K562 (cell line): ENCODE data around the gene PRUNE1. TPM values are rescaled to one million over a fixed set of nuclear protein-coding genes. Genes with fewer than 3 reads are reported as not detected.

Experiments
- ATAC-seq: fragments of 200-7000 bp; cut with Tn5 transposase; 3 replicates; pipeline ENCODE4 v1.9.1; 2020; ENCODE audit warnings: moderate library complexity
- BruUV-seq: library from RNA; stranded (reverse); fragments of 400-500 nt; replicated peaks from 2 replicates; lab custom pipeline; 2021; lab: Mats Ljungman, UMichigan
- CTCF ChIA-PET: fragments of 300-600 bp; formaldehyde crosslinking; extraction: SDS; loops from one replicate; lab custom pipeline; 2021; ENCODE audit warnings: low intra/inter-chr PET ratio; lab: Yijun Ruan, JAX
- POLR2A ChIA-PET: fragments of 300-600, 350-650 bp; sonication (Branson Sonifier 250); formaldehyde crosslinking; extraction: SDS; loops from one replicate; lab custom pipeline; 2021; ENCODE audit warnings: antibody characterized with exemption, inconsistent platforms; lab: Yijun Ruan, JAX
- DNase-seq, 4 experiments: peaks; one replicate each; pipeline versions ENCODE4 v3.0.0 to v3.0.0-alpha.2; 2011 to 2018; ENCODE audit warnings: low spot score in 3 of 4, mixed read lengths in 3 of 4; ENCODE audit errors: extremely low read depth in 1 of 4
- FAIRE-seq: peaks from 2 replicates; lab custom pipeline; 2011; peaks lifted over from hg19 to GRCh38; lab: Jason Lieb, UNC
- H2AFZ ChIP-seq: 2 replicates; pipeline ENCODE4 v1.6.0; 2011; ENCODE audit warnings: low read depth, low read length, control low read depth, inconsistent platforms
- H3K27ac ChIP-seq: fragments of 200-600 bp; 3 replicates; pipeline ENCODE4 v1.8.0; 2011; ENCODE audit warnings: low read depth, mild to moderate bottlenecking, control low read depth, inconsistent platforms, low read length, moderate library complexity, mixed read lengths; ENCODE audit errors: extremely low read depth
- H3K27me3 ChIP-seq, 2 experiments: fragments of 300-600 bp in 1 of 2; 2 replicates in 1 of 2; 3 replicates in 1 of 2; pipeline versions ENCODE4 v1.6.0 to v1.8.0; 2011; ENCODE audit warnings: inconsistent platforms in 2 of 2, low read length in 2 of 2, mild to moderate bottlenecking in 1 of 2, mixed read lengths in 1 of 2, moderate library complexity in 1 of 2; ENCODE audit not compliant: control insufficient read depth in 2 of 2, insufficient read depth in 2 of 2
- H3K36me3 ChIP-seq: fragments of 300-600 bp; 3 replicates; pipeline ENCODE4 v1.8.0; 2011; ENCODE audit warnings: mild to moderate bottlenecking, low read length, inconsistent platforms; ENCODE audit not compliant: control insufficient read depth, insufficient read depth
- H3K4me1 ChIP-seq, 2 experiments: fragments of 200-600 bp in 1 of 2; replicated peaks in 1 of 2; 2 replicates in 1 of 2; 3 replicates in 1 of 2; pipeline versions ENCODE4 v1.5.1 to v1.8.0; 2011; ENCODE audit warnings: inconsistent platforms in 2 of 2, low read length in 2 of 2, mild to moderate bottlenecking in 1 of 2, mixed read lengths in 1 of 2, moderate library complexity in 1 of 2; ENCODE audit not compliant: control insufficient read depth in 2 of 2, insufficient read depth in 2 of 2
- H3K4me2 ChIP-seq: 2 replicates; pipeline ENCODE4 v1.6.1; 2011; ENCODE audit warnings: low read length, control low read depth, inconsistent platforms, mixed read lengths; ENCODE audit not compliant: insufficient read depth
- H3K4me3 ChIP-seq: fragments of 200-600 bp; sonication (generic), shearing (Covaris generic); 2 replicates; pipeline ENCODE4 v1.5.1; 2016; ENCODE audit warnings: control low read depth, inconsistent platforms
- H3K79me2 ChIP-seq: fragments of 200-600 bp; 3 replicates; pipeline ENCODE4 v1.8.0; 2011; ENCODE audit warnings: low read length, inconsistent platforms; ENCODE audit not compliant: control insufficient read depth, insufficient read depth
- H3K9ac ChIP-seq, 2 experiments: 2 replicates each; pipeline versions ENCODE4 v1.6.0 to v1.6.1; 2011; ENCODE audit warnings: low read depth in 2 of 2, low read length in 2 of 2, control low read depth in 1 of 2, inconsistent platforms in 1 of 2, mild to moderate bottlenecking in 1 of 2, mixed read lengths in 1 of 2; ENCODE audit not compliant: insufficient read depth in 1 of 2
- H3K9me1 ChIP-seq: one replicate; pipeline ENCODE4 v1.6.0; 2011; ENCODE audit warnings: inconsistent platforms, mild to moderate bottlenecking, low read length, moderate library complexity; ENCODE audit not compliant: control insufficient read depth, insufficient read depth
- H3K9me3 ChIP-seq: replicated peaks from 2 replicates; pipeline ENCODE4 v1.5.1; 2011; ENCODE audit warnings: low read depth, low read length, inconsistent platforms; ENCODE audit not compliant: control insufficient read depth, insufficient read depth
- H4K20me1 ChIP-seq: replicated peaks from 2 replicates; pipeline ENCODE4 v1.6.1; 2011; ENCODE audit warnings: low read length, inconsistent platforms, mixed read lengths; ENCODE audit not compliant: control insufficient read depth, insufficient read depth
- ATF7 ChIP-seq: fragments of 450-650 bp; IDR thresholded peaks from 2 replicates; pipeline ENCODE4 v1.7.1; 2014; ENCODE audit warnings: mild to moderate bottlenecking, moderate library complexity
- E2F3 ChIP-seq: fragments of 250-450 bp; sonication (Bioruptor Pico); IDR thresholded peaks from 2 replicates; pipeline ENCODE4 v1.4.0; 2020; ENCODE audit warnings: mild to moderate bottlenecking
- GTF2E2 ChIP-seq: fragments of 200-800 bp; sonication (Bioruptor generic); IDR thresholded peaks from 2 replicates; pipeline ENCODE4 v1.6.1; 2016; ENCODE audit warnings: missing genetic modification characterization, missing compliant biosample characterization
- MAZ ChIP-seq, 2 experiments: fragments of 450-650 bp in 1 of 2; sonication (generic) in 1 of 2; formaldehyde crosslinking; IDR thresholded peaks in 1 of 2; conservative IDR thresholded peaks in 1 of 2; 2 replicates each; pipeline versions ENCODE4 v1.4.0 to v1.5.0; 2020; ENCODE audit warnings: mild to moderate bottlenecking in 1 of 2, missing genetic modification reagents in 1 of 2
- MTA3 ChIP-seq: fragments of 450-650 bp; formaldehyde crosslinking; IDR thresholded peaks from 2 replicates; pipeline ENCODE4 v1.6.1; 2017; ENCODE audit warnings: mild to moderate bottlenecking, borderline replicate concordance
- STAG1 ChIP-seq: sonication (generic); formaldehyde crosslinking; IDR thresholded peaks from 2 replicates; pipeline ENCODE4 v1.5.0; 2020; ENCODE audit warnings: missing genetic modification reagents, borderline replicate concordance
- TEAD4 ChIP-seq, 2 experiments: sonication (generic) in 1 of 2; formaldehyde crosslinking in 1 of 2; IDR thresholded peaks; 2 replicates each; pipeline versions ENCODE4 v1.6.1 to v1.8.0; 2012 to 2022; ENCODE audit warnings: borderline replicate concordance in 1 of 2, inconsistent platforms in 1 of 2, low read length in 1 of 2, mild to moderate bottlenecking in 1 of 2, missing genetic modification reagents in 1 of 2
- YBX1 ChIP-seq: fragments of 450-650 bp; IDR thresholded peaks from 2 replicates; pipeline ENCODE4 v1.7.1; 2016; ENCODE audit warnings: mild to moderate bottlenecking
- WGBS: fragments of 100-300 bp; shearing (Covaris generic); methylation state at CpG from one replicate; pipeline ENCODE4 v1.1.6; 2016; ENCODE audit warnings: low coverage, mixed read lengths; ENCODE audit not compliant: insufficient coverage; ENCODE audit errors: missing lambda C conversion rate; 5-methylcytosine and 5-hydroxymethylcytosine counted together
- in situ Hi-C: fragments of 300-500 bp; cut with MboI; formaldehyde crosslinking; loops from 4 replicates; pipeline ENCODE4 v1.15.0; 2018; ENCODE audit warnings: inconsistent platforms, mixed read lengths
- intact Hi-C: fragments of 100-400 bp; cut with micrococcal nuclease; formaldehyde crosslinking; loops from 2 replicates; pipeline ENCODE4 v1.14.2; 2022
- polyA plus RNA-seq, 8 experiments: library from polyadenylated mRNA; depleted of rRNA in 4 of 8; stranded (reverse) in 5 of 8; unstranded in 3 of 8; fragments of >200 nt; fragmentation: Nextera tagmentation in 2 of 8; fragmentation: Illumina TruSeq in 1 of 8; extraction: Ambion mirVana in 2 of 8; extraction: Trizol in 1 of 8; gene quantifications; 2 replicates each; pipeline versions ENCODE4 v1.2.1 to v1.2.3, GENCODE V29; 2011 to 2014; ENCODE audit warnings: inconsistent platforms in 1 of 8, missing spikeins in 1 of 8
- total RNA-seq, 7 experiments: library from RNA; depleted of rRNA in 6 of 7; stranded (reverse); fragments of >200 nt in 6 of 7; fragmentation: Illumina TruSeq in 2 of 7; extraction: Trizol in 2 of 7; gene quantifications; 2 replicates each; pipeline versions ENCODE4 v1.2.1 to v1.2.3, GENCODE V29; 2011 to 2021; ENCODE audit warnings: low replicate concordance in 1 of 7
- TF ChIP-seq, protein P1 (sequence below), 3 experiments: IDR thresholded peaks in 2 of 3; conservative IDR thresholded peaks in 1 of 3; 2 replicates each; pipeline ENCODE4 v1.5.1; 2011 to 2012; ENCODE audit warnings: low read length in 3 of 3, mild to moderate bottlenecking in 3 of 3, control low read depth in 2 of 3, improper control_type of control experiment in 1 of 3, inconsistent platforms in 1 of 3, low read depth in 1 of 3, mixed read lengths in 1 of 3, moderate library complexity in 1 of 3; ENCODE audit not compliant: insufficient read depth in 2 of 3
- TF ChIP-seq, protein P2 (sequence below): sonication (generic); formaldehyde crosslinking; IDR thresholded peaks from 2 replicates; pipeline ENCODE4 v1.8.0; 2022; ENCODE audit warnings: missing genetic modification reagents, mild to moderate bottlenecking, moderate library complexity, borderline replicate concordance

PRUNE1 gene
- total and polyA plus RNA-seq, 9 of the 15 experiments (the other 6 are each of a cell fraction or from before 2014, with no cell fraction given), result 16.7 to 48.3 (median 26.2) TPM

DNA sequence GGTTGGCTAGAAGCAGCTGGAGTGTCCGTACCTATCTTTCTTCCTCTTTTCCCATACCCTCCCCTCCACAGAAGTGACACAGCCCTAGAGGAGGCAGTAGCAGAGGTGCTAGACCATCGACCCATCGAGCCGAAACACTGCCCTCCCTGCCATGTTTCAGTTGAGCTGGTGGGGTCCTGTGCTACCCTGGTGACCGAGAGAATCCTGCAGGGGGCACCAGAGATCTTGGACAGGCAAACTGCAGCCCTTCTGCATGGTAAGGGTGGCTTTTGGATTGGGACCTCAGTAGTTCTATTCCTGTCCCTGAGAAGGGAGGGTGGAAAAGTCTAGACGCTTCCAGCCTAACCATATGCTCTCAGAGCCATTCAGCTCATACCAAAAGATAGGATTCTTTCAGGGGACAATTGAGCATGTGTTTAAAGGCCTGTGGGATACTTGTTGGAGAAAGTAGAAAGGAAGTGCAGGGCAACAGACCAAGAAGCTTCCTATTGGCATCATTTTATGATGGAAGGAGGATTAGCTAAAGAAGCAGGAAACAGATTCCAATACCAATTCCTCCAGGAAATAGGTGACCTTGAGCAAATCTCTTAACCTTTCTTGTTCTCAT lies 16.4 kb downstream of the PRUNE1 start:
- ChIA-PET CTCF (interaction anchor here (1.0 to 3.4 kb wide), 2 partner anchors 36 to 130 kb away, joined by 3 to 23 read pairs; partner anchors contain the start of genes MLLT11 and TNFAIP8L2), POLR2A (interaction anchor here (0.6 to 2.4 kb wide), 11 partner anchors 10 to 817 kb away, joined by 3 to 8 read pairs (median 3); partner anchors contain the start of gene MRPL9)
- Histone ChIP-seq H3K4me1 (no peaks in the 10 kb centered on the region; a peak in 2 of 5 replicates), H3K4me3 (no peak overlapping the region), H3K9me3 (no peaks in the 10 kb centered on the region), H3K4me2 (no peak overlapping the region; the same call in 1 of the 2 replicates), H3K27me3 (no peaks in the 10 kb centered on the region), H3K27ac (no peak overlapping the region; the same call in 2 of the 3 replicates), H4K20me1 (no peaks in the 10 kb centered on the region), H3K79me2 (no peaks in the 10 kb centered on the region), H2AFZ (peak overlapping the region; percentile 54; the same call in 1 of the 2 replicates), H3K9ac (no peak overlapping the region), H3K9me1 (no peaks in the 10 kb centered on the region), H3K36me3 (peaks cover 44% of the 10 kb centered on the region)
- no TSS peak for BruUV-seq
- WGBS, result 14% methylated on average over 6 of the region's 6 CpGs
- FAIRE-seq (peak; percentile 94), ATAC-seq (peak; percentile 99), DNase-seq (peak; percentile 55 to 88 (median 74))
- intact Hi-C loops (loop anchor here (1.0 to 5.0 kb wide), 3 partner anchors 33 to 132 kb away; partner anchors contain the start of genes CDC42SE1, GABPB2 and TNFAIP8L2), in situ Hi-C loops (no loop called here)
- 0 out of 2 replicates have a peak, but pooled peaks have one; percentile 19 for TF ChIP-seq MTA3
- TF ChIP-seq STAG1, result peak; percentile 52; the same call in 1 of the 2 replicates
- TF ChIP-seq MAZ (CRISPR knock-in tag; conservative IDR thresholded peaks at IDR 0.05 in 1 of 2, IDR thresholded peaks at IDR 0.05 in 1 of 2), result peak in 1 of 2 experiments; percentile 63; a peak in 2 of 4 replicates
- TF ChIP-seq, protein P1, sequence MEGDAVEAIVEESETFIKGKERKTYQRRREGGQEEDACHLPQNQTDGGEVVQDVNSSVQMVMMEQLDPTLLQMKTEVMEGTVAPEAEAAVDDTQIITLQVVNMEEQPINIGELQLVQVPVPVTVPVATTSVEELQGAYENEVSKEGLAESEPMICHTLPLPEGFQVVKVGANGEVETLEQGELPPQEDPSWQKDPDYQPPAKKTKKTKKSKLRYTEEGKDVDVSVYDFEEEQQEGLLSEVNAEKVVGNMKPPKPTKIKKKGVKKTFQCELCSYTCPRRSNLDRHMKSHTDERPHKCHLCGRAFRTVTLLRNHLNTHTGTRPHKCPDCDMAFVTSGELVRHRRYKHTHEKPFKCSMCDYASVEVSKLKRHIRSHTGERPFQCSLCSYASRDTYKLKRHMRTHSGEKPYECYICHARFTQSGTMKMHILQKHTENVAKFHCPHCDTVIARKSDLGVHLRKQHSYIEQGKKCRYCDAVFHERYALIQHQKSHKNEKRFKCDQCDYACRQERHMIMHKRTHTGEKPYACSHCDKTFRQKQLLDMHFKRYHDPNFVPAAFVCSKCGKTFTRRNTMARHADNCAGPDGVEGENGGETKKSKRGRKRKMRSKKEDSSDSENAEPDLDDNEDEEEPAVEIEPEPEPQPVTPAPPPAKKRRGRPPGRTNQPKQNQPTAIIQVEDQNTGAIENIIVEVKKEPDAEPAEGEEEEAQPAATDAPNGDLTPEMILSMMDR (IDR thresholded peaks at IDR 0.05 in 2 of 3, conservative IDR thresholded peaks at IDR 0.05 in 1 of 3; ENCODE audit: insufficient read depth in 2 of 3, low read depth in 1 of 3, low read length in 3 of 3), result peak; percentile 90 to 92 (median 92)
- TF ChIP-seq GTF2E2 (tag), result no peak
- TF ChIP-seq TEAD4 (IDR thresholded peaks at IDR 0.05; ENCODE audit: low read length), result 0 out of 2 replicates have a peak, but pooled peaks have one; percentile 3
- no peak for TF ChIP-seq TEAD4 (CRISPR knock-in tag; IDR thresholded peaks at IDR 0.05; ENCODE audit: borderline replicate concordance)
- TF ChIP-seq, protein P2, sequence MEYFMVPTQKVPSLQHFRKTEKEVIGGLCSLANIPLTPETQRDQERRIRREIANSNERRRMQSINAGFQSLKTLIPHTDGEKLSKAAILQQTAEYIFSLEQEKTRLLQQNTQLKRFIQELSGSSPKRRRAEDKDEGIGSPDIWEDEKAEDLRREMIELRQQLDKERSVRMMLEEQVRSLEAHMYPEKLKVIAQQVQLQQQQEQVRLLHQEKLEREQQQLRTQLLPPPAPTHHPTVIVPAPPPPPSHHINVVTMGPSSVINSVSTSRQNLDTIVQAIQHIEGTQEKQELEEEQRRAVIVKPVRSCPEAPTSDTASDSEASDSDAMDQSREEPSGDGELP (CRISPR knock-in tag), result peak; percentile 36; the same call in 1 of the 2 replicates
- TF ChIP-seq ATF7, result peak; percentile 12; the same call in 1 of the 2 replicates
- TF ChIP-seq E2F3 (CRISPR knock-in tag), result no peak
- TF ChIP-seq YBX1, result no peak
